A673 (cell line): ENCODE measurements around the gene TMEM132C. TPM values are rescaled to one million over a fixed set of nuclear protein-coding genes. Genes with fewer than 3 reads are reported as not detected.

Experiments used
- BruUV-seq: library from RNA; stranded (reverse); fragments of 400-500 nt; replicated peaks from 2 replicates; lab custom pipeline; 2021; lab: Mats Ljungman, UMichigan
- CTCF ChIA-PET: fragments of 300-600 bp; sonication (Branson Sonifier 250); formaldehyde crosslinking; loops from one replicate; lab custom pipeline; 2022; ENCODE audit warnings: antibody characterized with exemption; lab: Charles Lee
- POLR2A ChIA-PET: fragments of 300-600 bp; sonication (Branson Sonifier 250); formaldehyde crosslinking; loops from one replicate; lab custom pipeline; 2022; ENCODE audit warnings: antibody characterized with exemption; ENCODE audit not compliant: low non-redundant PET; lab: Charles Lee
- DNase-seq: peaks from one replicate; pipeline ENCODE4 v3.0.0-alpha.2; 2015; ENCODE audit warnings: low spot score
- H3K27ac ChIP-seq: fragments of 200-600 bp; sonication (generic); 2 replicates; pipeline ENCODE4 v1.5.1; 2016; ENCODE audit warnings: mixed run types, low read depth, mild to moderate bottlenecking, mixed read lengths, antibody characterized with exemption, low read length; ENCODE audit not compliant: poor library complexity, severe bottlenecking
- H3K27me3 ChIP-seq: fragments of 200-600 bp; sonication (generic); replicated peaks from 2 replicates; pipeline ENCODE4 v1.6.1; 2017; ENCODE audit warnings: mixed run types, low read depth, mild to moderate bottlenecking, mixed read lengths, antibody characterized with exemption, low read length; ENCODE audit not compliant: insufficient read depth, poor library complexity
- H3K36me3 ChIP-seq: fragments of 200-600 bp; sonication (generic); 2 replicates; pipeline ENCODE4 v1.6.1; 2016; ENCODE audit warnings: mixed run types, mild to moderate bottlenecking, mixed read lengths, antibody characterized with exemption, low read length; ENCODE audit not compliant: insufficient read depth, poor library complexity, severe bottlenecking
- H3K4me1 ChIP-seq: fragments of 200-600 bp; sonication (generic); 2 replicates; pipeline ENCODE4 v1.6.1; 2017; ENCODE audit warnings: mixed run types, mild to moderate bottlenecking, mixed read lengths, antibody characterized with exemption, low read length; ENCODE audit not compliant: insufficient read depth, poor library complexity, severe bottlenecking
- H3K4me3 ChIP-seq: fragments of 200-600 bp; sonication (generic); 2 replicates; pipeline ENCODE4 v1.5.1; 2016; ENCODE audit warnings: low read depth, mixed run types, mild to moderate bottlenecking, mixed read lengths, low read length; ENCODE audit not compliant: poor library complexity, severe bottlenecking
- H3K9me3 ChIP-seq: fragments of 200-600 bp; sonication (generic); 2 replicates; pipeline ENCODE4 v1.6.1; 2016; ENCODE audit warnings: mixed run types, low read depth, mild to moderate bottlenecking, mixed read lengths, antibody characterized with exemption, low read length; ENCODE audit not compliant: poor library complexity, severe bottlenecking
- EZH2 ChIP-seq: fragments of 200-600 bp; sonication (generic); IDR thresholded peaks from 2 replicates; pipeline ENCODE4 v1.6.1; 2017; ENCODE audit warnings: borderline replicate concordance, low read depth, mild to moderate bottlenecking, mixed read lengths, antibody characterized with exemption, low read length; ENCODE audit not compliant: poor library complexity, severe bottlenecking
- intact Hi-C: fragments of 100-400 bp; cut with micrococcal nuclease; formaldehyde crosslinking; loops from one replicate; pipeline ENCODE4 v1.10.0; 2022; ENCODE audit not compliant: unreplicated experiment
- total RNA-seq: library from RNA; stranded (reverse); gene quantifications from 2 replicates; pipeline ENCODE4 v1.2.3, GENCODE V29; 2021
- TF ChIP-seq, protein P1 (sequence below): fragments of 300-800, 200-600 bp; sonication (generic); conservative IDR thresholded peaks from 2 replicates; pipeline ENCODE4 v1.5.1; 2017; ENCODE audit warnings: low read depth, mild to moderate bottlenecking, antibody characterized with exemption, low read length, moderate library complexity, mixed read lengths

Gene TMEM132C
- total RNA-seq, 1 experiment from 2014 or later, result not detected

DNA sequence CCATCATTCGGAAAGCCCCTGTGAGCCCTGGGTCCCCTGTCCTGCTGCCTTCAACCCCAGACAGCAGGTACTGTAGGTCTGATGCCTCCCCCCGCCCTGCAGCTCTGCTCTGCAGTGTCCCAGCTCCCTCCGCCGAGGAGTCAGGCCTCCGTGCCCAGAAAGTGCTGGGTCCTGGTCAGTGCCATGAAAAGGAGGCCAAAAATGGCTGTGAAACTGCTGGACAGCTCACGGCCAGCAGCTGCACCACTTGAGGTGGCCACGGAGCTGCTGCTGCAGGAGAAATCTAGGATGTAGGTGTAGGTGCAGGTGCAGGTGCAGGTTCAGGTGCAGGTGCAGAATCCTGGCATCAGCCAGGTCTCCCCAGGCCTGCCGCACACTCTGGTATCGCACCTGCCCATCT lies 360.7 kb downstream of the TMEM132C start:
- CTCF ChIA-PET, result no interaction called here
- H3K4me1 ChIP-seq, result no peaks in the 10 kb centered on the region
- no peaks in the 10 kb centered on the region for H3K36me3 ChIP-seq
- intact Hi-C loops, result no loop called here
- no peaks in the 10 kb centered on the region for H3K27me3 ChIP-seq
- no peak for TF ChIP-seq EZH2
- TF ChIP-seq, protein P1, sequence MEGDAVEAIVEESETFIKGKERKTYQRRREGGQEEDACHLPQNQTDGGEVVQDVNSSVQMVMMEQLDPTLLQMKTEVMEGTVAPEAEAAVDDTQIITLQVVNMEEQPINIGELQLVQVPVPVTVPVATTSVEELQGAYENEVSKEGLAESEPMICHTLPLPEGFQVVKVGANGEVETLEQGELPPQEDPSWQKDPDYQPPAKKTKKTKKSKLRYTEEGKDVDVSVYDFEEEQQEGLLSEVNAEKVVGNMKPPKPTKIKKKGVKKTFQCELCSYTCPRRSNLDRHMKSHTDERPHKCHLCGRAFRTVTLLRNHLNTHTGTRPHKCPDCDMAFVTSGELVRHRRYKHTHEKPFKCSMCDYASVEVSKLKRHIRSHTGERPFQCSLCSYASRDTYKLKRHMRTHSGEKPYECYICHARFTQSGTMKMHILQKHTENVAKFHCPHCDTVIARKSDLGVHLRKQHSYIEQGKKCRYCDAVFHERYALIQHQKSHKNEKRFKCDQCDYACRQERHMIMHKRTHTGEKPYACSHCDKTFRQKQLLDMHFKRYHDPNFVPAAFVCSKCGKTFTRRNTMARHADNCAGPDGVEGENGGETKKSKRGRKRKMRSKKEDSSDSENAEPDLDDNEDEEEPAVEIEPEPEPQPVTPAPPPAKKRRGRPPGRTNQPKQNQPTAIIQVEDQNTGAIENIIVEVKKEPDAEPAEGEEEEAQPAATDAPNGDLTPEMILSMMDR, result no peak
- POLR2A ChIA-PET, result no interaction called here
- DNase-seq, result no peak
- no peak overlapping the region for H3K27ac ChIP-seq
- no peaks in the 10 kb centered on the region for H3K9me3 ChIP-seq
- BruUV-seq, result no TSS peak
- H3K4me3 ChIP-seq, result no peak overlapping the region

DNA sequence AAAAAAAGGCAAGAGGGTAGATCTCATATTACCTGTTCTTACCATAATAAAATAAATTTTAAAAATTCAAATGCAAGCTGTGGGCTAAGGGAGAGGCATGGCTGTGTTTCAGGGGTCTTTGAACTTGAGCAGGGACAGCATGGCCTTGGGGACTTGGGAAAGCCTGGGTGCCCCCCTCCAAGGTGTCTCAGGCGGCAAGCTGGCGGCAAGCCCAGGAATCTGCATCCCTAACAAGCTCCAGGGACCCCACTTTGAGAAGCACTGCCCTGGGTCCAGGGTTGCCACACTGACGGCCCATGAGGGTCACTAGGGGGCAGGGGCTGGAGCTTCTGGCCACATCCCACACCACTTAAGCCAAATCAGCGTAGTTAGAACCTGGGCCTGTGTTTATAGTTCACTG lies 363.0 kb downstream of the TMEM132C start:
- Histone ChIP-seq H3K27ac (no peak overlapping the region), H3K9me3 (no peaks in the 10 kb centered on the region), H3K4me1 (no peaks in the 10 kb centered on the region), H3K27me3 (peaks cover under 1% of the 10 kb centered on the region), H3K36me3 (no peaks in the 10 kb centered on the region), H3K4me3 (no peak overlapping the region)
- intact Hi-C loops, result no loop called here
- ChIA-PET POLR2A (no interaction called here), CTCF (no interaction called here)
- no peak for DNase-seq
- TF ChIP-seq, protein P1, result no peak
- TF ChIP-seq EZH2, result no peak
- no TSS peak for BruUV-seq

- no peaks in the 10 kb centered on the region for H3K36me3 ChIP-seq
- BruUV-seq, result no TSS peak
- intact Hi-C loops, result no loop called here
- ChIA-PET POLR2A (no interaction called here), CTCF (no interaction called here)
- H3K4me1 ChIP-seq, result no peaks in the 10 kb centered on the region
- no peak for TF ChIP-seq EZH2
- TF ChIP-seq, protein P1, result no peak
- H3K4me3 ChIP-seq, result no peak overlapping the region
- DNase-seq, result no peak
- H3K27me3 ChIP-seq, result peaks cover 10% of the 10 kb centered on the region
- no peaks in the 10 kb centered on the region for H3K9me3 ChIP-seq
- no peak overlapping the region for H3K27ac ChIP-seq
These were observed 371.0 kb downstream of the TMEM132C start for GRCh38 chr12:128637642-128638606.
